NOMO-1 treated with dmso at 0.1 percent for 144 hours (cell line): ENCODE data around the gene TNFSF12.
"Not testable (repeated sequence)": the region's sequence is repeated elsewhere in the genome, so short reads cannot be mapped to it uniquely, and the experiment has no call there.

Experiments used
- DNase-seq: peaks from one replicate; lab custom pipeline; 2025; ENCODE audit not compliant: unreplicated experiment; lab: John Stamatoyannopoulos, UW

The TNFSF12 gene

GRCh38 chr17:7583253-7584109, 34.6 kb downstream of the TNFSF12 start, which contains the start of gene MPDU1:
TSS of gene MPDU1 (plus strand) at chr17:7583852. CDS start at chr17:7583863, 11 bp downstream.
- DNase-seq, result peak; percentile 98

GRCh38 chr17:7586673-7587419, 38.0 kb downstream of the TNFSF12 start:
- no peak for DNase-seq

GRCh38 chr17:7587420-7588151, 38.7 kb downstream of the TNFSF12 start:
- DNase-seq, result no peak

- no peak for DNase-seq
These were observed 39.8 kb downstream of the TNFSF12 start for GRCh38 chr17:7588553-7589203.

GRCh38 chr17:7589204-7589868, 40.5 kb downstream of the TNFSF12 start:
- DNase-seq, result peak; percentile 62

- DNase-seq, result no peak
These were observed 41.2 kb downstream of the TNFSF12 start, which contains the start of gene SOX15 for GRCh38 chr17:7589891-7590691. TSS of gene SOX15 (minus strand) at chr17:7590094. CDS start at chr17:7589676, 418 bp downstream.

GRCh38 chr17:7590743-7591142, 41.9 kb downstream of the TNFSF12 start:
- no peak for DNase-seq

- no peak for DNase-seq
These were observed 42.7 kb downstream of the TNFSF12 start for GRCh38 chr17:7591596-7591995.

- DNase-seq, result no peak
These were observed 43.7 kb downstream of the TNFSF12 start for GRCh38 chr17:7592422-7593021.

GRCh38 chr17:7593296-7593695, 44.4 kb downstream of the TNFSF12 start:
- DNase-seq, result no peak

- DNase-seq, result not testable (repeated sequence)
These were observed 48.7 kb downstream of the TNFSF12 start for GRCh38 chr17:7597561-7597960.

- DNase-seq, result no peak
These were observed 57.4 kb downstream of the TNFSF12 start for GRCh38 chr17:7606280-7606679.
